Lower leg skin (tissue), 4 donors: ENCODE data around the gene CPXM1. TPM values are rescaled to one million over a fixed set of nuclear protein-coding genes. Genes with fewer than 3 reads are reported as not detected.
A peak's percentile ranks its signal among the peaks of the same experiment; 100 is the strongest.

Experiments used
- DNase-seq, 2 donors: peaks; one replicate each; pipeline ENCODE4 v3.0.0-alpha.2; 2019; ENCODE audit warnings: low spot score in 2 of 2
- H3K4me3 ChIP-seq: fragments of 200-600 bp; sonication (generic); 2 replicates; pipeline ENCODE4 v1.5.1; 2017; ENCODE audit warnings: mild to moderate bottlenecking, low read depth; ENCODE audit not compliant: poor library complexity, severe bottlenecking
- POLR2A ChIP-seq, 2 donors: fragments of 450-650 bp; IDR thresholded peaks; one replicate each; pipeline ENCODE4 v1.6.1; 2016 to 2017; ENCODE audit warnings: antibody characterized with exemption in 2 of 2, mild to moderate bottlenecking in 1 of 2, moderate library complexity in 1 of 2
- WGBS, 2 donors: methylation state at CpG; one replicate each; pipeline ENCODE4 v1.1.5; 2018; 5-methylcytosine and 5-hydroxymethylcytosine counted together
- intact Hi-C: fragments of 100-400 bp; cut with DNase I; formaldehyde crosslinking; loops from one replicate; pipeline ENCODE4 v1.15.0; 2023; ENCODE audit warnings: low total_unique reads
- total RNA-seq, 4 donors: library from RNA; depleted of rRNA; stranded (reverse); fragments of >200 nt; gene quantifications; one replicate each; pipeline ENCODE4 v1.1.0, GENCODE V29; 2016
- TF ChIP-seq, protein P1 (sequence below), 3 donors: fragments of 450-650 bp; IDR thresholded peaks; one replicate each; pipeline ENCODE4 v1.5.1; 2016; ENCODE audit warnings: antibody characterized with exemption in 3 of 3, mild to moderate bottlenecking in 3 of 3, moderate library complexity in 2 of 3

CPXM1 gene
- total RNA-seq, 4 donors from 2014 or later, result 0.12 to 3.6 (median 1.4) TPM

DNA sequence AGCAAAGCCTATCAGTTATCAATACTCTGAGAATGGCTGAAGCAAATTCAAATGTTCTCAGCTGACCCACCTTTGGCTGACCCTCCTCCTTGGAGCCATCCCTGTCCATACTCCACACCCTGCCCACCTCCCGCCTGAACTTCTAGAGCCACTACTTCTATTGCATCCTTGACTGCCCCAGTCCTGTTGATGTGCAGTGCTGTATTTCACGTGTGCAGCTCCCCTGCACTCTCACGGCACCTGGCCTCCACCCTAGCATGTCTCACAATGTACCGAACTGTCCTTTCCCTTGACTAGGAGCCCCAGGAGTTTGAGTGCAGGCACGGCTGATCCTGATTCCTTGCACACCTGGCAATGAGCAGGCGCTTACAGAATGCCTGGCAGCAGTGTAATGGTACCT lies 7.0 kb downstream of the CPXM1 start:
- no peak overlapping the region for H3K4me3 ChIP-seq
- intact Hi-C loops, result no loop called here
- no peak for TF ChIP-seq POLR2A (IDR thresholded peaks at IDR 0.05)
- TF ChIP-seq, protein P1, sequence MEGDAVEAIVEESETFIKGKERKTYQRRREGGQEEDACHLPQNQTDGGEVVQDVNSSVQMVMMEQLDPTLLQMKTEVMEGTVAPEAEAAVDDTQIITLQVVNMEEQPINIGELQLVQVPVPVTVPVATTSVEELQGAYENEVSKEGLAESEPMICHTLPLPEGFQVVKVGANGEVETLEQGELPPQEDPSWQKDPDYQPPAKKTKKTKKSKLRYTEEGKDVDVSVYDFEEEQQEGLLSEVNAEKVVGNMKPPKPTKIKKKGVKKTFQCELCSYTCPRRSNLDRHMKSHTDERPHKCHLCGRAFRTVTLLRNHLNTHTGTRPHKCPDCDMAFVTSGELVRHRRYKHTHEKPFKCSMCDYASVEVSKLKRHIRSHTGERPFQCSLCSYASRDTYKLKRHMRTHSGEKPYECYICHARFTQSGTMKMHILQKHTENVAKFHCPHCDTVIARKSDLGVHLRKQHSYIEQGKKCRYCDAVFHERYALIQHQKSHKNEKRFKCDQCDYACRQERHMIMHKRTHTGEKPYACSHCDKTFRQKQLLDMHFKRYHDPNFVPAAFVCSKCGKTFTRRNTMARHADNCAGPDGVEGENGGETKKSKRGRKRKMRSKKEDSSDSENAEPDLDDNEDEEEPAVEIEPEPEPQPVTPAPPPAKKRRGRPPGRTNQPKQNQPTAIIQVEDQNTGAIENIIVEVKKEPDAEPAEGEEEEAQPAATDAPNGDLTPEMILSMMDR (IDR thresholded peaks at IDR 0.05), result no peak
- peak in 1 of 2 donors; percentile 79 for DNase-seq
- 82 to 89% methylated on average over 6 of the region's 6 CpGs for WGBS, 2 donors

DNA sequence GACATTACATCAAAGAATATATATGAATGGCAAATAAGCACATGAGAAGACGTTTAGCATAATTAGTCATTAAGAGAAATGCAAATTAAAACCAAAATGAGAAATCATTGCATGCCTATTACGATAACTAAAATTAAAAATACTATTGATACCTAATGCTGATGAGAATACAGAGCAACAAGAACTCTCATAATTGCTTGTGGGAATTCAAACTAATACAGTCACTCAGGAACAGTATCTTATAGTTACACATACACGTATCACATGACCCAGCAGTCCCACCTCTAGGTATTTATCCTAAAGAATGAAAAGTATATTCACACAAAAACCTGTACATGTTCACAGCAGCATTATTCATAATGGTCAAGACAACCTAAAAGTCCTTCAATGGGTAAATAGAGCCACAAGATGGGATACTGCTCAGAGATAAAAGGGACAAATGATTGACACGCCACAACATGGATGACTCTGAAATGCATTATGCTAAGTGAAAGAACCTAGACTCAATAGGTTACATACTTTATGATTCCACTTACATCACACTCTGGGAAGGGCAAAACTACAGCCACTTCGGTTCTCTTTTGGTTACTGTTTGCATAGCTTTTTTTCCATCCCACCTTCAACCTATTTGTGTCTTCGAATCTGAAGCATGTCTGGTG lies 16.4 kb downstream of the CPXM1 start:
- DNase-seq, result no peak
- intact Hi-C loops, result no loop called here
- H3K4me3 ChIP-seq, result no peak overlapping the region
- no peak for TF ChIP-seq POLR2A (IDR thresholded peaks at IDR 0.05)
- TF ChIP-seq, protein P1 (IDR thresholded peaks at IDR 0.05), result no peak
- 76 to 82% methylated on average over 6 of the region's 6 CpGs for WGBS, 2 donors

DNA sequence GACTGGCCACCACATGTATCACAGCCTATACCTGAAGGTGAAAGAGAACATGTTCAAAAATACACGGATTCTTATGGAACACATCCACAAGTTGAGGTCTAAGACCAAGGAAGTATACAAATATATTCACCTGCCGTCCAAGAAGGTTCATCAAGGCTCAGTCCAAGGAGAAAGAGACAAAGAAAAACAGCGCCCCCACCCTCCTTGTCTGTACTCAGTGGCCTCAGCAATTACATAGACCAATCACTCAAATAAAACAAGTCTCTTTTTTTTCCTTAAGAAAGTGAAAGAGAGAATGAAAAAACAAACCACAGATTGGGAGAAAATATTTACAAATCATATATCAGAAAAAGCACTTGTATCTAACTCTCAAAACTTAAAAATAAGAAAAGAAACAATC lies 19.5 kb downstream of the CPXM1 start:
- no peak for DNase-seq
- TF ChIP-seq, protein P1 (IDR thresholded peaks at IDR 0.05), result no peak
- TF ChIP-seq POLR2A (IDR thresholded peaks at IDR 0.05), result no peak
- 43 to 51% methylated on average over 3 of the region's 3 CpGs for WGBS, 2 donors
- no peak overlapping the region for H3K4me3 ChIP-seq
- intact Hi-C loops, result no loop called here

DNA sequence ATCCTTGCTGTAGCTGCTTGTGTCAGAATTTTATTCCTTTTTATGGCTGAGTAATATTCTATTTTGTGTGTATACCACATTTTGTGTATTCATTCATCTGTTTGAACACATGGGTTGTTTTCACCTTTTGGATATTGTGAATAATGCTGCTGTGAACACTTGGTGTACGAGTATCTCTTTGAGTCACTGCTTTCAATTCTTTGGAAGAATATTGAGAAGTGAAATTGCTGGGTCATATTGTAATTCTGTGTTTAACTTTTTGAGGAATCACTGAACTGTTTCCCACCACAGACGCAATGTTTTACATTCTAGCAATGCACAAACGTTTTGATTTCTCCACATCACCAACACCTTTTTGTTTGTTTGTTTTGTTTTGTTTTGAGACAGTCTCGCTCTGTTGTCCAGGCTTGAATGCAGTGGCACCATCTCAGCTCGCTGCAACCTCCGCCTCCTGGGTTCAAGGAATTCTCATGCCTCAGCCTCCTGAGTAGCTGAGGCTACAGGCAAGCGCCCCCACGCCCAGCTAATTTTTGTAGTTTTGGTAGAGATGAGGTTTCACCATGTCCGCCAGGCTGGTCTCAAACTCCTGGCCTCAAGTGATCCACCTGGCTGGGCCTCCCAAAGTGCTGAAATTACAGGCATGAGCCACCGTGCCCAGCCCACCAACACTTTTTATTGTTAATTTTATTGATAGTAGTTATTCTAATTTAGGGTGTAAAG lies 21.7 kb downstream of the CPXM1 start:
- WGBS, 2 donors, result 85 to 87% methylated on average over 10 of the region's 10 CpGs
- H3K4me3 ChIP-seq, result no peak overlapping the region
- TF ChIP-seq, protein P1 (IDR thresholded peaks at IDR 0.05), result no peak
- no peak for TF ChIP-seq POLR2A (IDR thresholded peaks at IDR 0.05)
- intact Hi-C loops, result no loop called here
- DNase-seq, result peak in 1 of 2 donors; percentile 50

DNA sequence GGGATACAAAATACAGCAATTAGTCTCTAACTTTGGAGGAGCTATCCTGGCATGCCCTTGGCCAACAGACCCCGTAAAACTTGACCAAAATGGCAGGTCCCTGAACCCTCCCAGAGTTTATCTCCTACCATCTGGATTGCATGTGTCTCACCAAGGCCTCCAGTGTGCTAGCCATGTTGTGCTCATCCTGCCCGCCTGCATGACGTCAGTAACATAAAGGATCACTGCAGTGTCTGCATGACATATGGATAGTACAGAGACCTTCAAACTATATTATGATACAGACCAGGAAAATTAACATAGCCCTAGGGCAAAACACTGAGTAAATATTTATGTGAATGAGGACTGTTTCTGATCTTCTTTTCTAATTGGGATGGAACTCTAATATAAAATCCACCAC lies 25.3 kb downstream of the CPXM1 start:
- no peak for TF ChIP-seq POLR2A (IDR thresholded peaks at IDR 0.05)
- TF ChIP-seq, protein P1 (IDR thresholded peaks at IDR 0.05), result no peak
- WGBS, 2 donors, result 50 to 55% methylated on average over 3 of the region's 3 CpGs
- intact Hi-C loops, result no loop called here
- no peak overlapping the region for H3K4me3 ChIP-seq
- DNase-seq, result no peak
